Uterus (tissue), 4 donors: ENCODE results near the gene SLTM. TPM values are rescaled to one million over a fixed set of nuclear protein-coding genes. Genes with fewer than 3 reads are reported as not detected.
A peak's percentile ranks its signal among the peaks of the same experiment; 100 is the strongest.

ENCODE experiments used
- DNase-seq, 2 donors: peaks; one replicate each; pipeline ENCODE4 v3.0.0-alpha.2; 2019 to 2020
- H3K27ac ChIP-seq, 2 donors: fragments of 200-600 bp; sonication (generic); 1 replicate in 1 of 2; 2 replicates in 1 of 2; pipeline ENCODE4 v1.5.1; 2016 to 2018
- H3K27me3 ChIP-seq, 2 donors: fragments of 200-600 bp; sonication (generic); one replicate each; pipeline ENCODE4 v1.5.1; 2018 to 2019; ENCODE audit warnings: control low read depth in 1 of 2
- H3K36me3 ChIP-seq, 2 donors: fragments of 200-600 bp; sonication (generic); one replicate each; pipeline ENCODE4 v1.5.1; 2019; ENCODE audit warnings: control low read depth in 1 of 2
- H3K4me1 ChIP-seq, 2 donors: fragments of 200-600 bp; sonication (generic); one replicate each; pipeline ENCODE4 v1.5.1; 2018 to 2019; ENCODE audit warnings: control low read depth in 1 of 2
- H3K4me3 ChIP-seq, 2 donors: fragments of 200-600 bp; sonication (generic); 1 replicate in 1 of 2; 2 replicates in 1 of 2; pipeline ENCODE4 v1.5.1; 2018 to 2019; ENCODE audit warnings: mild to moderate bottlenecking in 1 of 2
- H3K9me3 ChIP-seq, 2 donors: fragments of 200-600 bp; sonication (generic); one replicate each; pipeline ENCODE4 v1.5.1; 2019; ENCODE audit warnings: control low read depth in 1 of 2
- CTCF ChIP-seq, 4 experiments: fragments of 200-600 bp in 2 of 4; fragments of 450-650 bp in 2 of 4; sonication (generic) in 2 of 4; IDR thresholded peaks; one replicate each; pipeline ENCODE4 v1.5.1; 2016 to 2019; ENCODE audit warnings: antibody characterized with exemption in 4 of 4, mild to moderate bottlenecking in 2 of 4, moderate library complexity in 1 of 4
- POLR2A ChIP-seq, 2 donors: fragments of 450-650 bp; IDR thresholded peaks; one replicate each; pipeline ENCODE4 v1.6.1; 2016; ENCODE audit warnings: antibody characterized with exemption in 2 of 2, mild to moderate bottlenecking in 1 of 2, moderate library complexity in 1 of 2
- intact Hi-C: fragments of 100-400 bp; cut with DNase I; formaldehyde crosslinking; loops from one replicate; pipeline ENCODE4 v1.15.1; 2023; ENCODE audit warnings: low total_unique reads
- total RNA-seq, 4 donors: library from RNA; depleted of rRNA in 3 of 4; stranded (reverse); fragments of >200 nt in 3 of 4; gene quantifications; one replicate each; pipeline versions ENCODE4 v1.1.0 to v1.2.4, GENCODE V29; 2014 to 2023
- donor health status: DM: yes; HTN: yes; CAD: no.

Gene SLTM
- total RNA-seq, 4 donors from 2014 or later: 26.4 to 140 (median 126) TPM

GRCh38 chr15:58873267-58873666 lies 60.2 kb downstream of the SLTM start:
- Histone ChIP-seq H3K4me1 (no peaks in the 10 kb centered on the region), H3K9me3 (no peaks in the 10 kb centered on the region), H3K27ac (no peak overlapping the region), H3K27me3 (no peaks in the 10 kb centered on the region), H3K4me3 (no peak overlapping the region), H3K36me3 (no peaks in the 10 kb centered on the region)
- no peak for DNase-seq
- intact Hi-C loops: no loop called here
- TF ChIP-seq POLR2A (IDR thresholded peaks at IDR 0.05): no peak
- TF ChIP-seq CTCF (IDR thresholded peaks at IDR 0.05): no peak

DNA sequence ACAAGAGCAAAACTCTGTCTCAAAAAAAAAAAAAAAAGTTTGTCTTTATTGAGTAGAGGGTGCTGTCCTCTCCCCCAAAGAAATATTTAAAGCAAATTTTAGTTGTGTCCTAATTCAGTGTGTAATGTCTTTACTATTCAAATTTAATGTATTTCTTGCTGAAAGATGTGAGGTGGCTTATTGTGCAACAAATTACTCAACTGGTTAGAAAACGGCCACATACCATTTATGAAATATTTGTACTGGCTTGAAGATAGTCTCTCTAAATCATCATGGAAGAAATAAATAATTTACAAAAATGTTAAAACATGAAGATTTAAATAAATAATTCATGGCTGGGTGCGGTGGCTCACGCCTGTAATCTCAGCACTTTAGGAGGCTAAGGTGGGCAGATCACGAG lies 63.0 kb downstream of the SLTM start:
- no peak overlapping the region for H3K27ac ChIP-seq
- TF ChIP-seq CTCF (IDR thresholded peaks at IDR 0.05): no peak
- TF ChIP-seq POLR2A (IDR thresholded peaks at IDR 0.05): no peak
- no peak overlapping the region for H3K4me3 ChIP-seq
- H3K9me3 ChIP-seq: no peaks in the 10 kb centered on the region
- no peaks in the 10 kb centered on the region for H3K27me3 ChIP-seq
- H3K36me3 ChIP-seq: no peaks in the 10 kb centered on the region
- H3K4me1 ChIP-seq: no peaks in the 10 kb centered on the region
- intact Hi-C loops: no loop called here
- no peak for DNase-seq

DNA sequence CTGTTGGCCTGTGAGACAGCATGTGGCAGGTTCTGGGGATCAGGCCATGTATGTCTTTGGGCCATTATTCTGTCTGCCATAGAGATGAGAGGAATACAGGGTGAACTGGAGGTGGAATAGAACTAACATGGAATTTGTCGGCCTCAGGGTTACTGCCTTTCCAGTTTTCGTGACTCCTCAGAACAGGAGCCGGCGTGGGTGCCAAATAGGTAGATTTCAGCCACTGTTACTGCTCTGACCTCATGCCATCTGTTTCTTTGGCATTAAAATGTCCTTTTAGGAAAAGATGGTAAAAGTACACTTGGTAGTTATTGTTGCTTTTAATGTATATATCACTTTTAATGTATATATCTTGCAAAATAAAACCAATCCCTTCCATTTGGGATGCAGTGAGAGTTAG lies 65.6 kb downstream of the SLTM start:
- H3K36me3 ChIP-seq: no peaks in the 10 kb centered on the region
- no peak for TF ChIP-seq POLR2A (IDR thresholded peaks at IDR 0.05)
- no peak for TF ChIP-seq CTCF (IDR thresholded peaks at IDR 0.05)
- H3K27me3 ChIP-seq: no peaks in the 10 kb centered on the region
- no peaks in the 10 kb centered on the region for H3K9me3 ChIP-seq
- no peaks in the 10 kb centered on the region for H3K4me1 ChIP-seq
- no peak overlapping the region for H3K4me3 ChIP-seq
- intact Hi-C loops: no loop called here
- H3K27ac ChIP-seq: no peak overlapping the region
- no peak for DNase-seq

- H3K36me3 ChIP-seq: no peaks in the 10 kb centered on the region
- no peaks in the 10 kb centered on the region for H3K4me1 ChIP-seq
- H3K9me3 ChIP-seq: no peaks in the 10 kb centered on the region
- H3K27me3 ChIP-seq: no peaks in the 10 kb centered on the region
- intact Hi-C loops: no loop called here
- H3K27ac ChIP-seq: no peak overlapping the region
- DNase-seq: no peak
- peak overlapping the region; percentile 12 to 36 for H3K4me3 ChIP-seq
- TF ChIP-seq POLR2A (IDR thresholded peaks at IDR 0.05) (no peak), CTCF (IDR thresholded peaks at IDR 0.05) (no peak)
These were observed 68.0 kb downstream of the SLTM start for GRCh38 chr15:58865425-58865880.

DNA sequence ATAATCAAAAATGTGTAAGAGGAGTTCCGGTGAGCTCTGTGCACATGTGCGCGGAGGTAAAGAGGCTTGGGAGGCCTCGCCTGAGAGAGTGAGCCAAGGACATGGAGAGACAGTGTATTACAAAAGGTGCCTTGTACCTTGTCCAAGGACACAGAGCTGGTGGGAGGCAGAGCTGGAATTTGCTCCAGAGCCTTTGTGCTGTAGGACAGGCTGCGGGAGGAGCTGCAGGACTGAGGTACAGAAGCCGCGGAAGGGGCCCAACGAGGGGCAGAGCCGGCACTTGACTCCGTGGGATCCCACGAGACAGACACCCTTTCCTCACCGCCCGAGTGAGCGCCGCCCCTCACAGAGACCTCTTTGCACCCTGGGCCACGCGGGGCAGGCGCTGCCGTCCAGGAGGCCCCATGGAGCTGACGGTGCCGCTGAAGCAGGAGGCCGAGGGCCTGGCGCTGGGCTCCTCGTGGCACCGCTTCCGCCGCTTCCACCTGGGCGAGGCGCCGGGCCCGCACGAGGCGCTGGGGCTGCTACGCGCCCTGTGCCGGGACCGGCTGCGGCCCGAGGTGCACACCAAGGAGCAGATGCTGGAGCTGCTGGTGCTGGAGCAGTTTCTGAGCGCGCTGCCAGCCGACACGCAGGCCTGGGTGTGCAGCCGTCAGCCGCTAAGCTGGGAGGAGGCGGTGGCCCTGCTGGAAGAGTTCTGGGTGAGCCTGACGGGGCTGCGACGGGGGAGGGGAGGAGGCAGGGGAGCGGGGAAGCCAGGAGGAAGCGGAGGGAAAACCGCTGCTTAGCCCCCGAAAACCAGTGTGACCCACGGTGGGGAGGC lies 68.7 kb downstream of the SLTM start:
- Histone ChIP-seq H3K36me3 (no peaks in the 10 kb centered on the region), H3K9me3 (no peaks in the 10 kb centered on the region), H3K4me3 (peak overlapping the region; percentile 12 to 36), H3K27ac (no peak overlapping the region), H3K4me1 (no peaks in the 10 kb centered on the region), H3K27me3 (no peaks in the 10 kb centered on the region)
- intact Hi-C loops: no loop called here
- no peak for TF ChIP-seq CTCF (IDR thresholded peaks at IDR 0.05)
- no peak for TF ChIP-seq POLR2A (IDR thresholded peaks at IDR 0.05)
- DNase-seq: peak in 1 of 2 donors; percentile 35
